HepG2 (cell line): ENCODE measurements around the gene CTF1. TPM values are rescaled to one million over a fixed set of nuclear protein-coding genes. Genes with fewer than 3 reads are reported as not detected.
"Not testable (repeated sequence)": the region's sequence is repeated elsewhere in the genome, so short reads cannot be mapped to it uniquely, and the experiment has no call there.

Experiments used
- ATAC-seq: fragments of 200-7000 bp; cut with Tn5 transposase; 3 replicates; pipeline ENCODE4 v1.9.1; 2020; ENCODE audit warnings: mild to moderate bottlenecking, moderate library complexity
- BruUV-seq: library from RNA; stranded (reverse); fragments of 400-500 nt; replicated peaks from 2 replicates; lab custom pipeline; 2021; lab: Mats Ljungman, UMichigan
- CTCF ChIA-PET: fragments of 300-600 bp; formaldehyde crosslinking; extraction: SDS; loops from one replicate; lab custom pipeline; 2021; ENCODE audit warnings: low total read pairs, inconsistent platforms, low intra/inter-chr PET ratio; lab: Yijun Ruan, JAX
- POLR2A ChIA-PET: fragments of 350-600 bp; sonication (Branson Sonifier 250); formaldehyde crosslinking; loops from one replicate; lab custom pipeline; 2020; ENCODE audit warnings: antibody characterized with exemption, inconsistent platforms; lab: Yijun Ruan, JAX
- DNase-seq: peaks from one replicate; pipeline ENCODE4 v3.0.0-alpha.2; 2015; ENCODE audit warnings: low spot score
- FAIRE-seq: peaks from 3 replicates; lab custom pipeline; 2011; peaks lifted over from hg19 to GRCh38; lab: Jason Lieb, UNC
- H2AFZ ChIP-seq: one replicate; pipeline ENCODE4 v1.6.1; 2011; ENCODE audit warnings: low read length, inconsistent platforms
- H3K27ac ChIP-seq: fragments of 300-600 bp; 3 replicates; pipeline ENCODE4 v1.8.0; 2011; ENCODE audit warnings: mixed run types, mild to moderate bottlenecking, mixed read lengths, low read length, inconsistent platforms; ENCODE audit not compliant: insufficient read depth; ENCODE audit errors: extremely low read length
- H3K27me3 ChIP-seq, 2 experiments: fragments of 200-600 bp in 1 of 2; 2 replicates in 1 of 2; 3 replicates in 1 of 2; pipeline versions ENCODE4 v1.6.0 to v1.8.0; 2011; ENCODE audit warnings: low read length in 2 of 2, mild to moderate bottlenecking in 2 of 2, moderate library complexity in 2 of 2, inconsistent platforms in 1 of 2; ENCODE audit not compliant: insufficient read depth in 2 of 2, control insufficient read depth in 1 of 2
- H3K36me3 ChIP-seq, 2 experiments: fragments of 200-600 bp in 1 of 2; replicated peaks in 1 of 2; 2 replicates in 1 of 2; 3 replicates in 1 of 2; pipeline versions ENCODE4 v1.5.1 to v1.8.0; 2011; ENCODE audit warnings: low read length in 2 of 2, inconsistent platforms in 1 of 2; ENCODE audit not compliant: insufficient read depth in 2 of 2, control insufficient read depth in 1 of 2
- H3K4me1 ChIP-seq: 2 replicates; pipeline ENCODE4 v1.5.1; 2012; ENCODE audit warnings: low read length, inconsistent platforms; ENCODE audit not compliant: insufficient read depth
- H3K4me2 ChIP-seq: 2 replicates; pipeline ENCODE4 v1.6.0; 2011; ENCODE audit warnings: low read depth, low read length, inconsistent platforms
- H3K4me3 ChIP-seq, 3 experiments: fragments of 200-600 bp in 1 of 3; sonication (generic), shearing (Covaris generic) in 1 of 3; replicated peaks in 1 of 3; 2 replicates each; pipeline ENCODE4 v1.5.1; 2011 to 2016; ENCODE audit warnings: low read length in 3 of 3, inconsistent platforms in 2 of 3, low read depth in 2 of 3, mild to moderate bottlenecking in 2 of 3, control low read depth in 1 of 3, mixed read lengths in 1 of 3; ENCODE audit not compliant: insufficient read depth in 1 of 3
- H3K79me2 ChIP-seq: one replicate; pipeline ENCODE4 v1.6.1; 2011; ENCODE audit warnings: low read length, inconsistent platforms; ENCODE audit not compliant: insufficient read depth
- H3K9ac ChIP-seq: 2 replicates; pipeline ENCODE4 v1.6.0; 2011; ENCODE audit warnings: mild to moderate bottlenecking, low read depth, low read length, inconsistent platforms; ENCODE audit not compliant: insufficient read depth
- H3K9me3 ChIP-seq: 2 replicates; pipeline ENCODE4 v1.5.1; 2012; ENCODE audit warnings: mild to moderate bottlenecking, low read length
- H4K20me1 ChIP-seq: 2 replicates; pipeline ENCODE4 v1.6.0; 2011; ENCODE audit warnings: inconsistent platforms, mild to moderate bottlenecking, low read length, moderate library complexity; ENCODE audit not compliant: insufficient read depth
- ZNF34 ChIP-seq: sonication (generic); formaldehyde crosslinking; IDR thresholded peaks from 2 replicates; pipeline ENCODE4 v1.4.0; 2020; ENCODE audit warnings: mild to moderate bottlenecking, missing genetic modification reagents, borderline replicate concordance
- WGBS: methylation state at CpG from one replicate; pipeline ENCODE4 v1.1.6; 2017; ENCODE audit warnings: low lambda C conversion rate; 5-methylcytosine and 5-hydroxymethylcytosine counted together
- in situ Hi-C: cut with HindIII; loops from 2 replicates; pipeline ENCODE4 v1.10.0; 2017; ENCODE audit warnings: low pct_unique_long_range_greater_than_20kb; ENCODE audit not compliant: extremely low pct_ligation_motif_present
- intact Hi-C: fragments of 100-400 bp; cut with micrococcal nuclease; formaldehyde crosslinking; loops from one replicate; pipeline ENCODE4 v1.10.0; 2022; ENCODE audit not compliant: unreplicated experiment
- polyA plus RNA-seq, 8 experiments: library from polyadenylated mRNA; depleted of rRNA in 3 of 8; stranded (reverse) in 7 of 8; unstranded in 1 of 8; fragments of >200 nt; fragmentation: Illumina TruSeq in 4 of 8; extraction: Trizol in 4 of 8; gene quantifications; 2 replicates each; pipeline versions ENCODE4 v1.2.1 to v1.2.3, GENCODE V29; 2011 to 2016; ENCODE audit warnings: low read depth in 4 of 8, missing spikeins in 1 of 8, mixed read lengths in 1 of 8; ENCODE audit not compliant: insufficient read depth in 1 of 8
- total RNA-seq, 5 experiments: library from RNA; depleted of rRNA; stranded (reverse); fragments of >200 nt; fragmentation: Illumina TruSeq; extraction: Trizol; gene quantifications; 2 replicates each; pipeline ENCODE4 v1.2.3, GENCODE V29; 2016; ENCODE audit warnings: low read depth in 1 of 5
- TF ChIP-seq, protein P1 (sequence below), 2 experiments: sonication (generic) in 1 of 2; formaldehyde crosslinking in 1 of 2; IDR thresholded peaks; 2 replicates each; pipeline versions ENCODE4 v1.4.0 to v1.6.1; 2016 to 2020; ENCODE audit warnings: borderline replicate concordance in 1 of 2, low read depth in 1 of 2, mild to moderate bottlenecking in 1 of 2, missing genetic modification reagents in 1 of 2

CTF1 gene
- total and polyA plus RNA-seq, 2 of the 13 experiments (the other 11 are each of a cell fraction or from before 2014, with no cell fraction given), result 0.13 to 1.8 TPM

GRCh38 chr16:30858829-30859423, 37.5 kb upstream of the CTF1 start (continued):
- TF ChIP-seq, protein P1, sequence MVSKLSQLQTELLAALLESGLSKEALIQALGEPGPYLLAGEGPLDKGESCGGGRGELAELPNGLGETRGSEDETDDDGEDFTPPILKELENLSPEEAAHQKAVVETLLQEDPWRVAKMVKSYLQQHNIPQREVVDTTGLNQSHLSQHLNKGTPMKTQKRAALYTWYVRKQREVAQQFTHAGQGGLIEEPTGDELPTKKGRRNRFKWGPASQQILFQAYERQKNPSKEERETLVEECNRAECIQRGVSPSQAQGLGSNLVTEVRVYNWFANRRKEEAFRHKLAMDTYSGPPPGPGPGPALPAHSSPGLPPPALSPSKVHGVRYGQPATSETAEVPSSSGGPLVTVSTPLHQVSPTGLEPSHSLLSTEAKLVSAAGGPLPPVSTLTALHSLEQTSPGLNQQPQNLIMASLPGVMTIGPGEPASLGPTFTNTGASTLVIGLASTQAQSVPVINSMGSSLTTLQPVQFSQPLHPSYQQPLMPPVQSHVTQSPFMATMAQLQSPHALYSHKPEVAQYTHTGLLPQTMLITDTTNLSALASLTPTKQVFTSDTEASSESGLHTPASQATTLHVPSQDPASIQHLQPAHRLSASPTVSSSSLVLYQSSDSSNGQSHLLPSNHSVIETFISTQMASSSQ (IDR thresholded peaks at IDR 0.05; ENCODE audit: low read depth), result no peak
- TF ChIP-seq, protein P1 (CRISPR knock-in tag; IDR thresholded peaks at IDR 0.05; ENCODE audit: borderline replicate concordance), result no peak
- TF ChIP-seq ZNF34 (CRISPR knock-in tag), result no peak

DNA sequence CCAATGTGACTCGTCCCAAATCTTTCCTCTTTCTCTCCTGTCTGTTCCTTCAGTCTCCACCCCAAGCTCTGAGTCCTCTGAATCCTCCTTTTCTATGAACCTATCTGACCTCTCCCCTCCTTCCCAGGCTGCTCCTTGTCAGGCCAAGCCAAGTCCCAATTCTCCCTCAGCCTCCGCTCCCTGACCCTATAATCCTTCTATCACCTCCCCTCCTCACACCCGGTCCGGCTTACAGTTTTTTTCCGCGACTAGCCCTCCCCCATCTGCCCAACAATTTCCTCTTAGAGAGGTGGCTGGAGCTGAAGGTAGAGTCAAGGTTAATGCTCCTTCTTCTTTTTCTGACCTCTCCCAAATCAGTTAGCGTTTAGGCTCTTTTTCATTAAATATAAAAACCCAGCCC, 35.7 kb upstream of the CTF1 start:
- H3K79me2 ChIP-seq, H3K27ac ChIP-seq, FAIRE-seq, ATAC-seq, DNase-seq, in situ Hi-C loops, H3K27me3 ChIP-seq, CTCF ChIA-PET, BruUV-seq, H2AFZ ChIP-seq, H3K9me3 ChIP-seq, intact Hi-C loops, H3K4me2 ChIP-seq, H4K20me1 ChIP-seq, H3K9ac ChIP-seq, H3K4me3 ChIP-seq, H3K36me3 ChIP-seq: not testable (repeated sequence)
- POLR2A ChIA-PET, result interaction anchor here (1.0 kb wide), 1 partner anchor 55 kb away, joined by 3 read pairs; no protein-coding TSS in a partner anchor
- WGBS, result 84% methylated on average over 7 of the region's 7 CpGs
- H3K4me1 ChIP-seq, result peaks cover 24% of the 10 kb centered on the region

- ATAC-seq, BruUV-seq, H3K36me3 ChIP-seq, intact Hi-C loops, in situ Hi-C loops, FAIRE-seq, H4K20me1 ChIP-seq, H3K9me3 ChIP-seq, H2AFZ ChIP-seq, H3K4me2 ChIP-seq, DNase-seq, H3K79me2 ChIP-seq, H3K4me3 ChIP-seq, CTCF ChIA-PET, H3K27ac ChIP-seq, H3K9ac ChIP-seq, H3K27me3 ChIP-seq: not testable (repeated sequence)
- POLR2A ChIA-PET, result interaction anchor here (1.3 kb wide), 1 partner anchor 12 kb away, joined by 5 read pairs; no protein-coding TSS in a partner anchor
- H3K4me1 ChIP-seq, result peaks cover 12% of the 10 kb centered on the region
- 87% methylated on average over 3 of the region's 3 CpGs for WGBS
Measured at GRCh38 chr16:30863178-30863577, 33.2 kb upstream of the CTF1 start.
